HCT116 (cell line): ENCODE measurements around the gene SEC24C. TPM values are rescaled to one million over a fixed set of nuclear protein-coding genes. Genes with fewer than 3 reads are reported as not detected.
"Not testable (repeated sequence)": the region's sequence is repeated elsewhere in the genome, so short reads cannot be mapped to it uniquely, and the experiment has no call there.

Experiments
- ATAC-seq: fragments of 200-7000 bp; cut with Tn5 transposase; 2 replicates; pipeline ENCODE4 v1.9.1; 2020; ENCODE audit warnings: mild to moderate bottlenecking, moderate library complexity
- BruUV-seq: library from RNA; stranded (reverse); fragments of 400-500 nt; replicated peaks from 2 replicates; lab custom pipeline; 2021; lab: Mats Ljungman, UMichigan
- CTCF ChIA-PET: fragments of 300-600 bp; sonication (Branson Sonifier 250); formaldehyde crosslinking; loops from one replicate; lab custom pipeline; 2021; ENCODE audit warnings: antibody characterized with exemption; lab: Charles Lee
- POLR2A ChIA-PET: fragments of 300-600, 350-600 bp; sonication (Branson Sonifier 250); formaldehyde crosslinking; loops from one replicate; lab custom pipeline; 2021; ENCODE audit warnings: antibody characterized with exemption; lab: Charles Lee
- RAD21 ChIA-PET, 2 experiments: fragments of 300-600 bp; sonication (Branson Sonifier 250); formaldehyde crosslinking; loops; one replicate each; lab custom pipeline; 2023; ENCODE audit warnings: low total read pairs in 2 of 2; ENCODE audit not compliant: uncharacterized antibody in 2 of 2, unreplicated experiment in 2 of 2, low non-redundant PET in 1 of 2; lab: Charles Lee
- DNase-seq: peaks from one replicate; pipeline ENCODE4 v3.0.0-alpha.2; 2010; ENCODE audit warnings: low read depth, low spot score
- H2AFZ ChIP-seq: fragments of 200-600 bp; shearing (Covaris generic), sonication (generic); 2 replicates; pipeline ENCODE4 v1.6.1; 2017; ENCODE audit warnings: low read depth, mixed run types, mixed read lengths, antibody characterized with exemption, low read length; ENCODE audit not compliant: poor library complexity, severe bottlenecking
- H3K27ac ChIP-seq: 2 replicates; pipeline ENCODE4 v1.5.1; 2012; ENCODE audit warnings: low read depth, low read length
- H3K27me3 ChIP-seq: fragments of 200-600 bp; sonication (generic); 2 replicates; pipeline ENCODE4 v1.6.1; 2016; ENCODE audit warnings: mixed run types, low read length, mixed read lengths; ENCODE audit not compliant: insufficient read depth
- H3K36me3 ChIP-seq, 2 experiments: fragments of 200-500 bp in 1 of 2; fragments of 200-600 bp in 1 of 2; sonication (Bioruptor generic) in 1 of 2; sonication (generic) in 1 of 2; 2 replicates each; pipeline versions ENCODE4 v1.5.1 to v1.6.1; 2014 to 2016; ENCODE audit warnings: low read length in 2 of 2, inconsistent platforms in 1 of 2, mixed read lengths in 1 of 2, mixed run types in 1 of 2; ENCODE audit not compliant: insufficient read depth in 2 of 2, control insufficient read depth in 1 of 2
- H3K4me1 ChIP-seq, 2 experiments: fragments of 200-600 bp in 1 of 2; sonication (generic) in 1 of 2; 2 replicates each; pipeline versions ENCODE4 v1.5.1 to v1.6.1; 2012 to 2017; ENCODE audit warnings: low read length in 2 of 2, inconsistent platforms in 1 of 2, mild to moderate bottlenecking in 1 of 2, mixed read lengths in 1 of 2, mixed run types in 1 of 2, moderate library complexity in 1 of 2; ENCODE audit not compliant: insufficient read depth in 2 of 2, control insufficient read depth in 1 of 2
- H3K4me2 ChIP-seq: fragments of 200-600 bp; sonication (generic); 2 replicates; pipeline ENCODE4 v1.6.1; 2017; ENCODE audit warnings: mixed run types, low read length, mixed read lengths
- H3K4me3 ChIP-seq, 2 experiments: fragments of 200-600 bp in 1 of 2; sonication (generic) in 1 of 2; replicated peaks in 1 of 2; 2 replicates each; pipeline ENCODE4 v1.5.1; 2011 to 2016; ENCODE audit warnings: low read length in 2 of 2, control low read depth in 1 of 2, low read depth in 1 of 2, mild to moderate bottlenecking in 1 of 2, mixed read lengths in 1 of 2, mixed run types in 1 of 2
- H3K79me2 ChIP-seq: fragments of 200-600 bp; sonication (generic); 2 replicates; pipeline ENCODE4 v1.6.1; 2017; ENCODE audit warnings: mild to moderate bottlenecking, mixed run types, low read length, moderate library complexity, mixed read lengths; ENCODE audit not compliant: insufficient read depth
- H3K9ac ChIP-seq: fragments of 200-600 bp; sonication (generic); 2 replicates; pipeline ENCODE4 v1.6.1; 2016; ENCODE audit warnings: low read length, mixed read lengths
- H3K9me2 ChIP-seq: fragments of 200-600 bp; sonication (generic), shearing (Covaris generic); 2 replicates; pipeline ENCODE4 v1.6.1; 2017; ENCODE audit warnings: mixed run types, mild to moderate bottlenecking, moderate library complexity; ENCODE audit not compliant: insufficient read depth
- H3K9me3 ChIP-seq, 2 experiments: fragments of 200-500 bp in 1 of 2; fragments of 200-600 bp in 1 of 2; sonication (Bioruptor generic) in 1 of 2; sonication (generic) in 1 of 2; 2 replicates each; pipeline ENCODE4 v1.6.1; 2014 to 2017; ENCODE audit warnings: low read length in 2 of 2, mixed read lengths in 2 of 2, inconsistent platforms in 1 of 2, low read depth in 1 of 2, mild to moderate bottlenecking in 1 of 2, mixed run types in 1 of 2, moderate library complexity in 1 of 2; ENCODE audit not compliant: control insufficient read depth in 1 of 2, insufficient read depth in 1 of 2
- H4K20me1 ChIP-seq: fragments of 200-600 bp; sonication (generic), shearing (Covaris generic); 2 replicates; pipeline ENCODE4 v1.6.1; 2017; ENCODE audit warnings: mixed run types, mild to moderate bottlenecking, moderate library complexity; ENCODE audit not compliant: insufficient read depth
- intact Hi-C: fragments of 100-400 bp; cut with micrococcal nuclease; formaldehyde crosslinking; loops from 2 replicates; pipeline ENCODE4 v1.10.0; 2022
- total RNA-seq: library from RNA; stranded (reverse); gene quantifications from one replicate; pipeline ENCODE4 v1.2.1, GENCODE V29; 2021; ENCODE audit not compliant: unreplicated experiment

The SEC24C gene
- total RNA-seq, 1 experiment from 2014 or later = 60.9 TPM

- H3K79me2 ChIP-seq, H3K36me3 ChIP-seq, H3K9me3 ChIP-seq, H3K4me1 ChIP-seq, POLR2A ChIA-PET, CTCF ChIA-PET, H3K4me2 ChIP-seq, ATAC-seq, H3K9ac ChIP-seq, H3K27ac ChIP-seq, H3K9me2 ChIP-seq, H2AFZ ChIP-seq, intact Hi-C loops, H3K4me3 ChIP-seq, RAD21 ChIA-PET, H4K20me1 ChIP-seq, DNase-seq, H3K27me3 ChIP-seq, BruUV-seq: not testable (repeated sequence)
These were observed 40.2 kb upstream of the SEC24C start for GRCh38 chr10:73703924-73704323.

- H3K9me3 ChIP-seq, ATAC-seq, H3K27me3 ChIP-seq, DNase-seq, H3K4me3 ChIP-seq, H3K4me1 ChIP-seq, POLR2A ChIA-PET, H3K36me3 ChIP-seq, BruUV-seq, H3K27ac ChIP-seq, CTCF ChIA-PET, H3K4me2 ChIP-seq, H2AFZ ChIP-seq, H4K20me1 ChIP-seq, H3K79me2 ChIP-seq, H3K9ac ChIP-seq, H3K9me2 ChIP-seq, RAD21 ChIA-PET, intact Hi-C loops: not testable (repeated sequence)
These were observed 38.6 kb upstream of the SEC24C start for GRCh38 chr10:73705506-73706072.

- CTCF ChIA-PET, DNase-seq, H3K79me2 ChIP-seq, H3K4me3 ChIP-seq, H2AFZ ChIP-seq, H3K9me2 ChIP-seq, H4K20me1 ChIP-seq, intact Hi-C loops, ATAC-seq, RAD21 ChIA-PET, BruUV-seq, H3K4me2 ChIP-seq, H3K9ac ChIP-seq, H3K27ac ChIP-seq, POLR2A ChIA-PET, H3K27me3 ChIP-seq, H3K4me1 ChIP-seq, H3K36me3 ChIP-seq, H3K9me3 ChIP-seq: not testable (repeated sequence)
These were observed 37.7 kb upstream of the SEC24C start for GRCh38 chr10:73706488-73706887.

GRCh38 chr10:73707628-73708027 lies 36.5 kb upstream of the SEC24C start:
- H3K9ac ChIP-seq, intact Hi-C loops, H3K27ac ChIP-seq, DNase-seq, H2AFZ ChIP-seq, H3K9me3 ChIP-seq, H3K36me3 ChIP-seq, BruUV-seq, H3K4me3 ChIP-seq, ATAC-seq, H3K27me3 ChIP-seq, POLR2A ChIA-PET, H3K4me1 ChIP-seq, CTCF ChIA-PET, H4K20me1 ChIP-seq, H3K9me2 ChIP-seq, RAD21 ChIA-PET, H3K79me2 ChIP-seq, H3K4me2 ChIP-seq: not testable (repeated sequence)
